K562 (cell line): ENCODE data around the gene GNB2. TPM values are rescaled to one million over a fixed set of nuclear protein-coding genes. Genes with fewer than 3 reads are reported as not detected.
A peak's percentile ranks its signal among the peaks of the same experiment; 100 is the strongest.

Source experiments
- BCOR ChIP-seq: fragments of 450-650 bp; IDR thresholded peaks from 2 replicates; pipeline ENCODE4 v1.6.1; 2016
- FOXP1 ChIP-seq: sonication (generic); formaldehyde crosslinking; IDR thresholded peaks from 2 replicates; pipeline ENCODE4 v1.8.0; 2022; ENCODE audit warnings: mild to moderate bottlenecking, missing genetic modification reagents
- KHSRP ChIP-seq: fragments of 450-650 bp; IDR thresholded peaks from 2 replicates; pipeline ENCODE4 v1.6.1; 2017
- MGA ChIP-seq: fragments of 450-650 bp; IDR thresholded peaks from 2 replicates; pipeline ENCODE4 v1.6.1; 2016; ENCODE audit warnings: mild to moderate bottlenecking, moderate library complexity
- MITF ChIP-seq: IDR thresholded peaks from 2 replicates; pipeline ENCODE4 v1.6.1; 2014; ENCODE audit warnings: antibody characterized with exemption
- PHF20 ChIP-seq: fragments of 450-650 bp; IDR thresholded peaks from 2 replicates; pipeline ENCODE4 v1.6.1; 2018; ENCODE audit not compliant: partially characterized antibody
- POLR2AphosphoS2 ChIP-seq: IDR thresholded peaks from 2 replicates; pipeline ENCODE4 v1.6.1; 2012; ENCODE audit warnings: low read length, improper control_type of control experiment
- TCF7 ChIP-seq: sonication (generic); IDR thresholded peaks from 2 replicates; pipeline ENCODE4 v1.6.1; 2016; ENCODE audit warnings: antibody characterized with exemption, borderline replicate concordance
- TRIM28 ChIP-seq: fragments of 450-650 bp; IDR thresholded peaks from 2 replicates; pipeline ENCODE4 v1.6.1; 2017
- ZFP1 ChIP-seq: fragments of 450-650 bp; formaldehyde crosslinking; IDR thresholded peaks from 2 replicates; pipeline ENCODE4 v1.4.0; 2020; ENCODE audit warnings: mild to moderate bottlenecking, mixed read lengths
- ZMIZ1 ChIP-seq, 2 experiments: fragments of 150-350 bp in 1 of 2; IDR thresholded peaks; 2 replicates each; pipeline ENCODE4 v1.6.1; 2012 to 2016; ENCODE audit warnings: low read depth in 2 of 2, low read length in 2 of 2, mild to moderate bottlenecking in 1 of 2, moderate library complexity in 1 of 2
- ZNF354B ChIP-seq: fragments of 250-450 bp; sonication (Bioruptor Pico); IDR thresholded peaks from 2 replicates; pipeline ENCODE4 v1.4.0; 2020
- ZNF436 ChIP-seq: fragments of 250-450, 450-650 bp; sonication (Bioruptor Pico); formaldehyde crosslinking; IDR thresholded peaks from 2 replicates; pipeline ENCODE4 v1.7.0; 2020; ENCODE audit warnings: mild to moderate bottlenecking
- polyA plus RNA-seq, 8 experiments: library from polyadenylated mRNA; depleted of rRNA in 4 of 8; stranded (reverse) in 5 of 8; unstranded in 3 of 8; fragments of >200 nt; fragmentation: Nextera tagmentation in 2 of 8; fragmentation: Illumina TruSeq in 1 of 8; extraction: Ambion mirVana in 2 of 8; extraction: Trizol in 1 of 8; gene quantifications; 2 replicates each; pipeline versions ENCODE4 v1.2.1 to v1.2.3, GENCODE V29; 2011 to 2014; ENCODE audit warnings: inconsistent platforms in 1 of 8, missing spikeins in 1 of 8
- total RNA-seq, 7 experiments: library from RNA; depleted of rRNA in 6 of 7; stranded (reverse); fragments of >200 nt in 6 of 7; fragmentation: Illumina TruSeq in 2 of 7; extraction: Trizol in 2 of 7; gene quantifications; 2 replicates each; pipeline versions ENCODE4 v1.2.1 to v1.2.3, GENCODE V29; 2011 to 2021; ENCODE audit warnings: low replicate concordance in 1 of 7

Gene GNB2
- total and polyA plus RNA-seq, 9 of the 15 experiments (the other 6 are each of a cell fraction or from before 2014, with no cell fraction given): 0.65 to 320 (median 104) TPM

GRCh38 chr7:100694098-100694745 lies 20.7 kb downstream of the GNB2 start, which contains the start of gene GIGYF1 (continued):
- peak; percentile 45; the same call in 1 of the 2 replicates for TF ChIP-seq MITF
- TF ChIP-seq ZNF436 (CRISPR knock-in tag): peak; percentile 67; the same call in 1 of the 2 replicates
- TF ChIP-seq TRIM28: no peak
- no peak for TF ChIP-seq POLR2AphosphoS2
- TF ChIP-seq TCF7: peak; percentile 38; the same call in 1 of the 2 replicates
- no peak for TF ChIP-seq KHSRP
- peak; percentile 70 for TF ChIP-seq BCOR
- no peak for TF ChIP-seq ZMIZ1 (IDR thresholded peaks at IDR 0.05; ENCODE audit: low read depth in 2 of 2, low read length in 2 of 2)
- TF ChIP-seq MGA: peak; percentile 88
- TF ChIP-seq PHF20: peak; percentile 66
- no peak for TF ChIP-seq ZFP1
- no peak for TF ChIP-seq FOXP1 (CRISPR knock-in tag)
- TF ChIP-seq ZNF354B (CRISPR knock-in tag): no peak
